SK-N-MC (cell line): ENCODE results near the gene APOM.

Experiments used
- EZH2 ChIP-seq: fragments of 200-600 bp; sonication (generic); IDR thresholded peaks from one replicate; pipeline ENCODE4 v1.6.1; 2017; ENCODE audit warnings: antibody characterized with exemption
- FOXP2 ChIP-seq: optimal IDR thresholded peaks from 2 replicates; pipeline ENCODE3; 2011; ENCODE audit warnings: mild to moderate bottlenecking, moderate library complexity; ENCODE audit not compliant: insufficient read depth; ENCODE audit errors: extremely low read length, control extremely low read depth
- POLR2AphosphoS5 ChIP-seq: IDR thresholded peaks from 2 replicates; pipeline ENCODE4 v1.6.1; 2012; ENCODE audit warnings: mild to moderate bottlenecking, low read depth, low read length, borderline replicate concordance

DNA sequence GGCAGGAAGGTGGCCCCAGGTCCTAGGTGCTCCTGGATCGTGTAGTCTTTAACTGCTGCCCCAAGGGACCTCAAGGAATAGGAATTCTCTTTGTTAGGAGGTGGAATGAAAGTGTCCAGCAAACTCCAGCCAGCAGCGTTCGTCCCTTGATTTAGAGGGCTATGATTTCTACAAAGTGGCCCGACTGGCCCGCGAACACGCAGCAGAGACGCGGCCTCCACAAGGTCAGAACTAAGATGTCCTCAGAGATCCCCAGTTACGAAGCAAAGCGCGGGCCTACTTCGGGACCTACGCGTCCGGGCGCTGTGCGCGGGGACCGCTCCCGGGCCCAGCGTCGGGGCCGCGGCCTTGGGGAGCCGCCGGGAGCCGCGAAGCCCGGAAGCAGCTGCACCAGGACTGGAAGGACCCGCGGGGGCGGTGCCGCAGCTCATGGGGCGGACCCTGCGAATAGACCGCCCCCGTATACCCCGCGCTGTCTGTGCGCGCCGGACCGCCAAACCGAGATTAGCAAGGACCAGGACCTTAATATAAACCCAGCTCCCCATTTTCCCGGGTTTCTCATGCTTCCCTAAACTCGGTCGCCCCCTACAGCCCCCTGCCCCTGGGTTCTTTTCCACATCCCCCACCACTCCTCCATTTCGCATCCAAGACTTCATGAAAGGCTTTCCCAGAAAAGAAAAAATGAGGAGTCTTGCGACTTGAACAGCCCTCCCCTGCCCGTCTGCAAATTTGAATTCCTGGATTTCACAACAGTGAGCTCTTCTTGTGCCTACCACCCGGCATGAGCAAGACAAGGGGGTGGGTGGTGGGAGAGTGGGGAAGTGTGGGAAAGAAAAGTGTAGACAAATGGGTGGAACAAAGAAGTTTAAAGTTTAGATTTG lies 4.9 kb downstream of the APOM start, which contains the start of gene C6orf47:
- TF ChIP-seq EZH2: no peak
- TF ChIP-seq POLR2AphosphoS5: peak; percentile 91
- no peak for TF ChIP-seq FOXP2
